ENCODE data around the gene SGIP1. TPM values are rescaled to one million over a fixed set of nuclear protein-coding genes. Genes with fewer than 3 reads are reported as not detected.
A peak's percentile ranks its signal among the peaks of the same experiment; 100 is the strongest.

The SGIP1 gene
- total and polyA plus RNA-seq, 2 of the 8 experiments (the other 6 are each of a cell fraction or from before 2014, with no cell fraction given) = 1.4 to 2.1 TPM

DNA sequence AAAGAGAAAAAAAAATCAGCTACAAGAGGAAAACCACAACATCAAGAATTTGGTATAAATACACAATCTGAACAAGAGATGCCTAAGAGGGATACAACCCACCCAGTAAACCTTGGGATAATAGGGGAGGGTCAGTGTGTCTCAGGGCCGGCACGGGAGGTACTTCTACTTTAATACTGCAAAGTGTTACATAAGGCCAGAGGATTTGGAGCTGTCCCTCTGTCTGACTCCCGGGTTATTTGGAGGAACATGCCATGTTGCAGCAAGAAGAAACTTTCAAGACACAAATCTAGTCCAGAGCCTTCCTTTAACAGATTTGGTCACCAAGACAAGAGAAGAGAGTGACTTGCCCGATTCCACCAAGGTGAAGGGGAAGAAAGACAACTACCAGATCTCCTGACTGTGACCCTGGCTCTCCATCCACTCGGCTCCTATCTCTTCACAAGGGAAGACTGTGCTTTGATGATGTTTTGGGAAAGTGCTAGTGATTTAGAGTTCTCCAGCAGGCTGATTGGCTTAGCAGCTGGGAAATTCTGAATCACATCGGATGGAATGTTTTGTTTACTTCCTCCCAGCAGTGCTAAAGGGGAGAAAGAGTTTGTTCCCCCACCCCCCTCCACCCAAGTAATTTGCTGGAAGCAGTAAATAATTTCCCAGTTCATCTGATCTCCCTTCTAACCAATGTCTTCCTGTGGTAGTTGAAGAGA lies 29.3 kb downstream of the SGIP1 start:
- H3K9ac ChIP-seq (replicated peaks in 1 of 4; ENCODE audit: extremely low read depth in 1 of 4, low read depth in 3 of 4, low read length in 3 of 4) = no peak overlapping the region
- 75% methylated on average over 6 of the region's 6 CpGs; no CpG with 5 or more reads in 1 of the 2 experiments for WGBS, 2 experiments (ENCODE audit: extremely low coverage in 1 of 2, insufficient coverage in 1 of 2, insufficient read length in 1 of 2, insufficient replicate concordance in 2 of 2, low coverage in 1 of 2, low lambda C conversion rate in 2 of 2, missing lambda C conversion rate in 1 of 2)
- no peak overlapping the region; the same call in 1 of the 2 replicates for H2BK12ac ChIP-seq (ENCODE audit: low read depth, low read length)
- FAIRE-seq = no peak
- no peak overlapping the region for H3K4me3 ChIP-seq (ENCODE audit: extremely low read depth in 1 of 4, insufficient read depth in 2 of 4, low read depth in 3 of 4, low read length in 4 of 4)
- H2BK120ac ChIP-seq (replicated peaks; ENCODE audit: low read depth, low read length) = no peak overlapping the region
- no peaks in the 10 kb centered on the region for H3K9me3 ChIP-seq (ENCODE audit: insufficient read depth in 2 of 2, low read depth in 1 of 2, low read length in 1 of 2)
- no peaks in the 10 kb centered on the region for H3K23me2 ChIP-seq (ENCODE audit: low read depth, low read length)
- DNase-seq (ENCODE audit: low read depth in 1 of 2, low spot score in 2 of 2) = no peak
- H4K8ac ChIP-seq (ENCODE audit: extremely low read depth, insufficient read depth, low read length) = no peak overlapping the region
- no peaks in the 10 kb centered on the region for H3K79me2 ChIP-seq (ENCODE audit: control insufficient read depth in 1 of 2, insufficient read depth in 2 of 2, low read length in 2 of 2)
- no peak overlapping the region; a peak in 1 of 4 replicates for H3K4me2 ChIP-seq (ENCODE audit: insufficient read depth in 1 of 2, low read depth in 2 of 2, low read length in 2 of 2)
- H2AFZ ChIP-seq (ENCODE audit: low read length) = peak overlapping the region; percentile 91
- H4K20me1 ChIP-seq (replicated peaks in 1 of 2; ENCODE audit: control insufficient read depth in 1 of 2, insufficient read depth in 2 of 2, low read length in 2 of 2) = no peaks in the 10 kb centered on the region
- no peak overlapping the region for H3K14ac ChIP-seq (ENCODE audit: insufficient read length)
- H3K18ac ChIP-seq (ENCODE audit: extremely low read depth, low read length) = no peak overlapping the region
- H3K4me1 ChIP-seq (replicated peaks in 1 of 4; ENCODE audit: control insufficient read depth in 3 of 4, insufficient read depth in 4 of 4, low read length in 3 of 4) = peaks cover 0 to 6% (median 3%) of the 10 kb centered on the region in 4 experiments; a peak in 4 of 7 replicates
- no peak overlapping the region for H3K4ac ChIP-seq (replicated peaks; ENCODE audit: insufficient read length, low read depth, low read length)
- no peaks in the 10 kb centered on the region for H3K27me3 ChIP-seq (replicated peaks in 1 of 4; ENCODE audit: control insufficient read depth in 3 of 4, extremely low read depth in 1 of 4, insufficient read depth in 3 of 4, low read length in 3 of 4)
- 0 out of 2 replicates have a peak overlapping the region, but pooled peaks have one; percentile 12 for H2BK5ac ChIP-seq (ENCODE audit: low read depth, low read length)
- no peak overlapping the region for H3K56ac ChIP-seq (replicated peaks; ENCODE audit: insufficient read length, low read depth, low read length)
- no peak overlapping the region for H3K23ac ChIP-seq (ENCODE audit: insufficient read length)
- H3K27ac ChIP-seq (ENCODE audit: low read depth, low read length) = no peak overlapping the region
- no peak overlapping the region for H4K91ac ChIP-seq (replicated peaks; ENCODE audit: insufficient read length, low read length)
- CTCF ChIA-PET (ENCODE audit: partially characterized antibody) = interaction anchor here (1.0 kb wide), 1 partner anchor 10 kb away, joined by 4 read pairs; no protein-coding TSS in a partner anchor
- H2BK15ac ChIP-seq (ENCODE audit: low read length) = no peak overlapping the region
- POLR2A ChIA-PET (ENCODE audit: partially characterized antibody) = no interaction called here
- no peaks in the 10 kb centered on the region for H3K79me1 ChIP-seq (ENCODE audit: low read depth, low read length)
- TF ChIP-seq RNF2 (IDR thresholded peaks at IDR 0.05; ENCODE audit: borderline replicate concordance, low read depth, low read length, missing control alignments, poor library complexity, severe bottlenecking) (no peak), SP1 (IDR thresholded peaks at IDR 0.05; ENCODE audit: low read depth, low read length) (0 out of 2 replicates have a peak, but pooled peaks have one; percentile 19)
- no peak overlapping the region for H2AK5ac ChIP-seq (ENCODE audit: low read depth, low read length)
- no peak overlapping the region for H4K5ac ChIP-seq (ENCODE audit: insufficient read length, low read depth, low read length)
- H2BK20ac ChIP-seq (ENCODE audit: low read length) = no peak overlapping the region
- H3K36me3 ChIP-seq (ENCODE audit: control insufficient read depth in 2 of 4, insufficient read depth in 4 of 4, low read length in 3 of 4) = no peaks in the 10 kb centered on the region
